Spleen (tissue), 7 donors: ENCODE results near the gene SATL1.

Source experiments
- POLR2A ChIP-seq, 3 donors: fragments of 450-650 bp; IDR thresholded peaks; one replicate each; pipeline ENCODE4 v1.5.1; 2017; ENCODE audit warnings: antibody characterized with exemption in 3 of 3, mild to moderate bottlenecking in 1 of 3
- TF ChIP-seq, protein P1 (sequence below), 11 experiments: fragments of 200-600 bp in 7 of 11; fragments of 450-650 bp in 4 of 11; sonication (generic) in 4 of 11; IDR thresholded peaks in 8 of 11; conservative IDR thresholded peaks in 3 of 11; 1 replicate in 7 of 11; 2 replicates in 4 of 11; pipeline versions ENCODE4 v1.4.0 to v1.8.0; 2016 to 2021; ENCODE audit warnings: antibody characterized with exemption in 11 of 11, inconsistent platforms in 4 of 11, mild to moderate bottlenecking in 1 of 11
- donor health status: DM: no; HTN: no; CAD: no; lungs with moderate emphysema.
- donor health status: DM: no; HTN: no; CAD: no.
- donor health status: DM: no; HTN: no; CAD: no.

DNA sequence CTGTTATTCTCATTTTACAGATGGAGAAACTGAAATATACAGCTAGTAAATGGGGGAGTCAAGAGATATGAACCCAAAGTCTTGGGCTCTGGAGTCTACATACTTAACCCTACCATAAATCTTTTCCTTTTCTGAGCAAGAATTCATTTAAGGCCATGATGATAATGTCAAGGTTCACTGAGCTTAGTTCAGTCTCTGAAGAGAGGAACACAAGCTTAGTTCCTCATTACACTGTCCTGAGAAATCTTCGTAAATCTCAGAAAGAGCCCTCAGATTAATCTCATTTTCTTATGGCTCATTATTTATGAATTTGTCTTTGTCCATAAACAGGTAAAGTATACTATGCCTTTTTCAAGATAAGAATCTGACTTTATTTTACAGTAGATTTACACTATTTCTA lies 104.2 kb downstream of the SATL1 start:
- TF ChIP-seq, protein P1, sequence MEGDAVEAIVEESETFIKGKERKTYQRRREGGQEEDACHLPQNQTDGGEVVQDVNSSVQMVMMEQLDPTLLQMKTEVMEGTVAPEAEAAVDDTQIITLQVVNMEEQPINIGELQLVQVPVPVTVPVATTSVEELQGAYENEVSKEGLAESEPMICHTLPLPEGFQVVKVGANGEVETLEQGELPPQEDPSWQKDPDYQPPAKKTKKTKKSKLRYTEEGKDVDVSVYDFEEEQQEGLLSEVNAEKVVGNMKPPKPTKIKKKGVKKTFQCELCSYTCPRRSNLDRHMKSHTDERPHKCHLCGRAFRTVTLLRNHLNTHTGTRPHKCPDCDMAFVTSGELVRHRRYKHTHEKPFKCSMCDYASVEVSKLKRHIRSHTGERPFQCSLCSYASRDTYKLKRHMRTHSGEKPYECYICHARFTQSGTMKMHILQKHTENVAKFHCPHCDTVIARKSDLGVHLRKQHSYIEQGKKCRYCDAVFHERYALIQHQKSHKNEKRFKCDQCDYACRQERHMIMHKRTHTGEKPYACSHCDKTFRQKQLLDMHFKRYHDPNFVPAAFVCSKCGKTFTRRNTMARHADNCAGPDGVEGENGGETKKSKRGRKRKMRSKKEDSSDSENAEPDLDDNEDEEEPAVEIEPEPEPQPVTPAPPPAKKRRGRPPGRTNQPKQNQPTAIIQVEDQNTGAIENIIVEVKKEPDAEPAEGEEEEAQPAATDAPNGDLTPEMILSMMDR (IDR thresholded peaks at IDR 0.05 in 8 of 11, conservative IDR thresholded peaks at IDR 0.05 in 3 of 11): no peak
- no peak for TF ChIP-seq POLR2A (IDR thresholded peaks at IDR 0.05)
